A549 (cell line): ENCODE results near the gene RASGRF1.

Source experiments
- CHD4 ChIP-seq: fragments of 200-600 bp; sonication (generic); IDR thresholded peaks from 2 replicates; pipeline ENCODE4 v1.6.1; 2016; ENCODE audit warnings: antibody characterized with exemption, mild to moderate bottlenecking, borderline replicate concordance
- CTCF ChIP-seq: fragments of >200 bp; sonication (Bioruptor Twin); formaldehyde crosslinking; IDR thresholded peaks from 3 replicates; pipeline ENCODE4 v1.5.1; 2016
- RAD21 ChIP-seq, 2 experiments: fragments of >200 bp in 1 of 2; sonication (Bioruptor Twin) in 1 of 2; formaldehyde crosslinking in 1 of 2; IDR thresholded peaks in 1 of 2; conservative IDR thresholded peaks in 1 of 2; 2 replicates in 1 of 2; 3 replicates in 1 of 2; pipeline ENCODE4 v1.6.1; 2012 to 2018; ENCODE audit warnings: inconsistent platforms in 1 of 2
- TF ChIP-seq, protein P1 (sequence below): IDR thresholded peaks from 2 replicates; pipeline ENCODE4 v1.6.1; 2012

DNA sequence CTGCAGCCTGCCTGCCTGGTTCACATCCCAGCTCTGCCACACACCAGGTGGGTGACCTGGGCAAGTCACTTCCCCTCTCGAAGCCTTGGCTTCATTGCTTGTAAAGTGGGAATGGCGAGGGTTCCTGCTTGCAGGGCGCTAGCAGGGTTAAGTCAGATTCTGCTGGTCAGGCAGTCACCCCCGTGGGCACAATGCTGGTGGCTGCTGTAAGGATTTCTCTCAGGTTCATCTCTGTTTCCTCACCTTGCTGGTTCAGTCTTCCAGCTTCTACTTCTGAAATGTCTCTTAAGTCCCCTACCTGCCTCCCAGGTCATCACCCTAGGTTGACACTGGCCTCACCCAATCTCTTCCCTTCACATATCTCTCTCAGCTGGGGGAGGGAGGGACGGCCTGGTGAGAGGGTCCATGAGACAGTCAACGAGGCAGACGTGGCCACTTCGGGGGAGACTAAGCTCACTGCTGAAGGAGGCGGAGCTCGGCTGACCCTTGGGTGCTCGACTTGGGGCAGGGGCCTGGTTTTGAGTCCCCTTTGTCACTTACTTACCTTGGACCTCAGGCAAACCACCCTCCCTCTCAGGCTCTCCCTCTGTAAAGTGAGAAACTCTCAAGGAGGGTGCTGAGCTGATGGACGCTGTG is 157.3 kb downstream of the RASGRF1 start:
- no peak for TF ChIP-seq CTCF
- no peak for TF ChIP-seq CHD4
- TF ChIP-seq, protein P1, sequence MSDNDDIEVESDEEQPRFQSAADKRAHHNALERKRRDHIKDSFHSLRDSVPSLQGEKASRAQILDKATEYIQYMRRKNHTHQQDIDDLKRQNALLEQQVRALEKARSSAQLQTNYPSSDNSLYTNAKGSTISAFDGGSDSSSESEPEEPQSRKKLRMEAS, result no peak
- TF ChIP-seq RAD21 (conservative IDR thresholded peaks at IDR 0.05 in 1 of 2, IDR thresholded peaks at IDR 0.05 in 1 of 2), result no peak
